ENCODE results near the gene LINC01488. TPM values are rescaled to one million over a fixed set of nuclear protein-coding genes. Genes with fewer than 3 reads are reported as not detected.

LINC01488 gene
- total and polyA plus RNA-seq, 4 donors = not detected

DNA sequence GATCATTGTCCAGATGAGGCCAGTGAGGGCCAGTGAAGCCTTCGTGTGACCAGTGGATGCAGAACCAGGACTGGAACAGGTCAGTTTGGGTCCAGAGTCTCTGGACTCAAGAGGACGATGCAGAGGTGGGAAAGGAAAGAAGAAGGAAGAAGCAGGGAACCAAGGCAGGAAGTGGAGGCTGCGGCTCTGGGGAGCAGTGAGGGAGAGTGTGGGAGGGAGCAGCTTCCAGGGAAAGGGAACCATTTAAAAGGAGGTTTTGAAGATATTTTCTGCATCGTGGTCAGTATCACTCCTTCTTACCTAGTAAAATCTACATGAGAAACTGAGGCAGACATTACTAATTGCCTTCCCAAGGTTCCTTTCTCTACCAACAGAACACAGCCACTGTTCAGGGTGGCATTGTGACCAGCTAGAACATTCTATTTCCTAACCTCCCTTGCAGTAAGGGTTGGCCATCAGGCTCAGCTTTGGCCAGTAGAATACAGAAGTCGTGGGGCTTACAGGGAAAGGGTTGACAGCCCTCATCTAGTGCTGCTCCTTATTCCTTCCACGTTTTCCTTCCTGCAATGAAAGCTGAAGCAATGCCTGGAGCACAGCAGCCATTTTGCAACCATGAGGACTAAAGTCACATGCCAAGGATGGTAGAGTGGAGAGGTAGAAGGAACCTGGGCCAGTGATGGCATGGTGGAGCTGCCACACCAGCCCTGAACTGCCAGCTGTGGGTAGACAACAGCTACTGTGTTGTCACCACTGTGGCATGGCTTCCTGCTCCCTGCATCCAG, 29.1 kb upstream of the LINC01488 start:
- no peaks in the 10 kb centered on the region for H3K27me3 ChIP-seq (ENCODE audit: control insufficient read depth, insufficient read depth, low read length)
- no peaks in the 10 kb centered on the region for H3K36me3 ChIP-seq (ENCODE audit: control insufficient read depth, insufficient read depth, low read length)
- WGBS (ENCODE audit: insufficient coverage) = 77% methylated on average over 3 of the region's 6 CpGs
- H3K4me3 ChIP-seq (ENCODE audit: low read depth, low read length) = no peak overlapping the region
- H3K4me1 ChIP-seq (ENCODE audit: control insufficient read depth, insufficient read depth, low read length) = peaks cover 28% of the 10 kb centered on the region
- DNase-seq (ENCODE audit: low read depth in 4 of 6, low spot score in 6 of 6) = no peak
- no peak overlapping the region for H3K27ac ChIP-seq (ENCODE audit: low read depth, low read length)
- H3K9me3 ChIP-seq (ENCODE audit: control insufficient read depth, insufficient read depth, low read length) = no peaks in the 10 kb centered on the region

DNA sequence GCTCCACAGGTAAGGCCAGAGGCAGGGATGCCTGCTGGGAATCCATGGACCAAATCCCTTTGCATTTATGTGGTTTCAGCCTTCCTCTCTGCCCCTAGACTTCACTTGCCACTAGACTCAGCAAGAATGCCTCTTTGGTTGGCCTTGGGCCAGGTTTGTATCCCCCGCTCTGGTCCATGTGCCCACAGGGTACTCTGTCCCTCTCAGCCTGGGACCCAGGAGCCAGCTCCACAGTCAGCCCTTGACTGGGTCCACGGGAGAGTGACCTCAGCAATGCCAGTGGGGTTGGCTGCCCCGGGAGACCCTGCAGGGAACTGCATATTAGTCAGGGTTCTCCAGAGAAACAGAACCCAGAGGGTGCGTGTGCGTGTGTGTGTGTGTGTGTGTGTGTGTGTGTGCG, 28.3 kb upstream of the LINC01488 start:
- WGBS (ENCODE audit: insufficient coverage) = 49% methylated on average over 6 of the region's 6 CpGs
- no peak for DNase-seq (ENCODE audit: low read depth in 4 of 6, low spot score in 6 of 6)
- Histone ChIP-seq H3K9me3 (ENCODE audit: control insufficient read depth, insufficient read depth, low read length) (no peaks in the 10 kb centered on the region), H3K27me3 (ENCODE audit: control insufficient read depth, insufficient read depth, low read length) (no peaks in the 10 kb centered on the region), H3K27ac (ENCODE audit: low read depth, low read length) (no peak overlapping the region), H3K36me3 (ENCODE audit: control insufficient read depth, insufficient read depth, low read length) (no peaks in the 10 kb centered on the region), H3K4me3 (ENCODE audit: low read depth, low read length) (no peak overlapping the region), H3K4me1 (ENCODE audit: control insufficient read depth, insufficient read depth, low read length) (peaks cover 25% of the 10 kb centered on the region)

DNA sequence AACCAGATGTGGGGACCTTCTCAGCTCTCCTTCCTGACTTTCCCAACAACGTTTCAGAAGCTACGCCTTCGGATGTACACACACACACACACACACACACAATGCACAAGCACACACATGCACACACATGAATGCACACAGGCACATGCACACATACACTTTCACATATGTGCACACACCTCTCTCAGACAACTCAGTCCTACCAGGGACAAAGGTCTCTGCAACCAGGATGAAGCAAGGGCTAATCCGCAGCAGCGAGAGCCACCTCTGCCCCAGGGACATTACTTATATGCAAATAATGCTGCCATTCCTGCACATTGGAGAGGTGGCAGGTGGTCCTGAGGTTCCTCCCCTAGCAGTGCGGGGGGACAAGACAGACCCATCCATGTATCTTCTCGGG, 27.4 kb upstream of the LINC01488 start:
- no peak for DNase-seq (ENCODE audit: low read depth in 4 of 6, low spot score in 6 of 6)
- peaks cover 20% of the 10 kb centered on the region for H3K4me1 ChIP-seq (ENCODE audit: control insufficient read depth, insufficient read depth, low read length)
- H3K9me3 ChIP-seq (ENCODE audit: control insufficient read depth, insufficient read depth, low read length) = no peaks in the 10 kb centered on the region
- no peak overlapping the region for H3K4me3 ChIP-seq (ENCODE audit: low read depth, low read length)
- no peaks in the 10 kb centered on the region for H3K36me3 ChIP-seq (ENCODE audit: control insufficient read depth, insufficient read depth, low read length)
- no peaks in the 10 kb centered on the region for H3K27me3 ChIP-seq (ENCODE audit: control insufficient read depth, insufficient read depth, low read length)
- WGBS (ENCODE audit: insufficient coverage) = 84% methylated on average over 6 of the region's 7 CpGs
- H3K27ac ChIP-seq (ENCODE audit: low read depth, low read length) = no peak overlapping the region

DNA sequence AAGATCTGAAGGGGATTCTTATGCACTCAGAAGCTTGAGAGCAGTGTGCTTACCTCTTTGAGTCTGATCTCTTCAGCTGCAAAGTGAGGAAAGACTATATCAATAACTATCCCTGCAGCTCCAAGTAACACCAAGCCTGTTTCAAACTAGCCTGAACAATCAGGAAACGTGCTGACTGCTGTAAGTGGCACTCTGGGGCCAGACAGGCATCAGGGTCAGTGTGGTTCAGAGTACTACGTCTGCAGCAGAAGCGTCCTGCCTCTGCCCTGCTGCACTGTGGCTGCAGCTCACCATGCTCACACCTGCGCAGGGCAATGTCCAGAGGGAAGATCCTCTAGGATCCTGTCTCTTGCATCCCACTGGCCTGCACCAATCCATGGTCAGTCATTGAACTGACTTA, 25.5 kb upstream of the LINC01488 start:
- H3K9me3 ChIP-seq (ENCODE audit: control insufficient read depth, insufficient read depth, low read length) = no peaks in the 10 kb centered on the region
- WGBS (ENCODE audit: insufficient coverage) = 86% methylated on average over 4 of the region's 4 CpGs
- H3K4me1 ChIP-seq (ENCODE audit: control insufficient read depth, insufficient read depth, low read length) = peaks cover under 1% of the 10 kb centered on the region
- no peak for DNase-seq (ENCODE audit: low read depth in 4 of 6, low spot score in 6 of 6)
- H3K27ac ChIP-seq (ENCODE audit: low read depth, low read length) = no peak overlapping the region
- no peaks in the 10 kb centered on the region for H3K36me3 ChIP-seq (ENCODE audit: control insufficient read depth, insufficient read depth, low read length)
- no peak overlapping the region for H3K4me3 ChIP-seq (ENCODE audit: low read depth, low read length)
- no peaks in the 10 kb centered on the region for H3K27me3 ChIP-seq (ENCODE audit: control insufficient read depth, insufficient read depth, low read length)

DNA sequence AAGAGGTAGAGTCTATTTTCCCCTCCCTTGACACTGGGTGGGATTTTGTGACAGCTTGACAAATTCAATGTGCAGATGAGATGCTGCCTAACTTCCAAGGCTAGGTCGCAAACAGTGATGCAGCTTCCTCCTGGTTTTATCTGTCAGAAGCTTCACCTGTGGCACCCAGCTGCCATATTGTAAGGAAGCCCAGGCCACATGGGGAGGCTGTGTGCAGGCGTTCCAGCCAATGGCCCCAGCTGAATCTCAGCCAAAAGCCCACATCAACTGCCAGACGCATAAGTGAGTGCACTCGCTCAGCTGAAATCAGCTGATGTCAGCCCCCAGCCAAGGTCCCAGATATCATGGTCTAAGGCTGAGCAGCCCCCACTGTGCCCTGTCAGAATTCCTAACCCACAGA, 24.8 kb upstream of the LINC01488 start:
- Histone ChIP-seq H3K27me3 (ENCODE audit: control insufficient read depth, insufficient read depth, low read length) (no peaks in the 10 kb centered on the region), H3K4me1 (ENCODE audit: control insufficient read depth, insufficient read depth, low read length) (no peaks in the 10 kb centered on the region), H3K36me3 (ENCODE audit: control insufficient read depth, insufficient read depth, low read length) (no peaks in the 10 kb centered on the region), H3K27ac (ENCODE audit: low read depth, low read length) (no peak overlapping the region), H3K9me3 (ENCODE audit: control insufficient read depth, insufficient read depth, low read length) (no peaks in the 10 kb centered on the region), H3K4me3 (ENCODE audit: low read depth, low read length) (no peak overlapping the region)
- 75% methylated on average over 3 of the region's 4 CpGs for WGBS (ENCODE audit: insufficient coverage)
- DNase-seq (ENCODE audit: low read depth in 4 of 6, low spot score in 6 of 6) = no peak

DNA sequence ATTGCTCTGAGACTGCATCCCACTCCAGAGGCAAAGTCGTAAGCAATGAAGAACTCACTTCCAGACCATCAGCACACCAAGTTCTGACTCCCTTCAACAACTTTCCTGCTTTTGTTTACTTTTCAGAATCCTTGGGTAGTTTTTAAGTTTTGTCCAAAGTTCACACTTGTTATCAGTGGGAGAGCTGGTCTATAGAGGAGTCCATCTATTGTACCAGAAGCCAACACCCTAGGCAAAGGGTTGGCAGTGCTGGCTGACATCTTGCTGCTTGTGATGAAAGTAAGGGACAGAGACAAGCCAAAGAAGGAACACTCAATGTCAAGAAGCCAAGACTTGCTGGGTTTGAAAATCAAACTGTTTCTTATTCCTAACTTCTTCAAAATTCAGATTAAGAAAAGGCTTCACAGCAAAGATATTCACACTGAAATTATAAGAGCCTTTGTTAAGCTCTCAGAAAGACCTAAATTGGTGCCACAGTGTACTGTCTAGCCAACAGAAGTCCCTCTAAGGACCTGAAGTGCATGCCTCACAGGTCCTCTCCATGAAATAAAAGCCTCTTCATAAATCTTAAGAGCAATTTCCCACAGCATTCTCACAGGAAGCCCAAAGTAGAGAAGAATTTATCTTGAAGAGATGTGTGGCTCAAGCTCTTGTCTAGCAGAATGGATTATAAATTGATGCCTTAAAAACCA, 21.5 kb upstream of the LINC01488 start:
- H3K27me3 ChIP-seq (ENCODE audit: control insufficient read depth, insufficient read depth, low read length) = no peaks in the 10 kb centered on the region
- H3K27ac ChIP-seq (ENCODE audit: low read depth, low read length) = no peak overlapping the region
- peaks cover 22% of the 10 kb centered on the region for H3K4me1 ChIP-seq (ENCODE audit: control insufficient read depth, insufficient read depth, low read length)
- 71% methylated on average over 1 of the region's 1 CpG for WGBS (ENCODE audit: insufficient coverage)
- H3K9me3 ChIP-seq (ENCODE audit: control insufficient read depth, insufficient read depth, low read length) = no peaks in the 10 kb centered on the region
- DNase-seq (ENCODE audit: low read depth in 4 of 6, low spot score in 6 of 6) = no peak
- H3K4me3 ChIP-seq (ENCODE audit: low read depth, low read length) = no peak overlapping the region
- no peaks in the 10 kb centered on the region for H3K36me3 ChIP-seq (ENCODE audit: control insufficient read depth, insufficient read depth, low read length)

DNA sequence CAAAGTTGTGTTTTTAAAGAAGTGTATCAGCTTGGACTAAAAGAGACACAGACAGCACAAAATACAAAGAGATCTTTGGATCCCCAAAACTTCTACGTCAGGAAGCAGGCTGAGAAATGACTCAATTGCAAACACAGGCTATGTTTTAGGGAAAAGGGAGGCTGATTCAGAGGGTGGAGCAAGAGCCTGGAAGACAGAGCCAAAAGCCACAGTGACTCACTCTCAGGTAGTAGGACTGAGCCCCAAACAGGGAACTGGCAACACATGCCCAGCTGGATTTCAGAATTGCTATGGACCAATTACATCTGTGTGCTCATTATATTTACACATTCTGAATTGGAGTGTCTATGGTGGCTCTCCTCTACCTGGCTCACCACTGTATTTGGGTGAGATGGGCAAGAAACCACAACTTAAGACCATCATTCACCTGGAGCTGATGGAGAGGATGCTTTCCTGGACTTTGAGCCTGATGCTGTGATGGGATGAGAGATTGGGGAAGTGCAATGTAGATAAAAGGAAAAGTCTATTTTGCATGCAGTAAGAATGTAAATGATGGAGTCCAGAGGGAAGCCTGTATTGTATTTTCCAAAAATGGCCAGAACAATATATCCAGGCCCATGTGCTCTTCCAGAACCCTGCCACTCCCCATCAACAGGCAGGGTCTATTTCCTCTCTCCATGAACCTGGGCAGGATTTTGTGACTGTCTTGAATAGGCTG, 20.8 kb upstream of the LINC01488 start:
- Histone ChIP-seq H3K4me3 (ENCODE audit: low read depth, low read length) (no peak overlapping the region), H3K9me3 (ENCODE audit: control insufficient read depth, insufficient read depth, low read length) (no peaks in the 10 kb centered on the region), H3K27ac (ENCODE audit: low read depth, low read length) (no peak overlapping the region), H3K4me1 (ENCODE audit: control insufficient read depth, insufficient read depth, low read length) (peaks cover 22% of the 10 kb centered on the region), H3K36me3 (ENCODE audit: control insufficient read depth, insufficient read depth, low read length) (no peaks in the 10 kb centered on the region), H3K27me3 (ENCODE audit: control insufficient read depth, insufficient read depth, low read length) (no peaks in the 10 kb centered on the region)
- no peak for DNase-seq (ENCODE audit: low read depth in 4 of 6, low spot score in 6 of 6)
- WGBS (ENCODE audit: insufficient coverage) = no CpG with 5 or more reads among the region's 1 CpG

DNA sequence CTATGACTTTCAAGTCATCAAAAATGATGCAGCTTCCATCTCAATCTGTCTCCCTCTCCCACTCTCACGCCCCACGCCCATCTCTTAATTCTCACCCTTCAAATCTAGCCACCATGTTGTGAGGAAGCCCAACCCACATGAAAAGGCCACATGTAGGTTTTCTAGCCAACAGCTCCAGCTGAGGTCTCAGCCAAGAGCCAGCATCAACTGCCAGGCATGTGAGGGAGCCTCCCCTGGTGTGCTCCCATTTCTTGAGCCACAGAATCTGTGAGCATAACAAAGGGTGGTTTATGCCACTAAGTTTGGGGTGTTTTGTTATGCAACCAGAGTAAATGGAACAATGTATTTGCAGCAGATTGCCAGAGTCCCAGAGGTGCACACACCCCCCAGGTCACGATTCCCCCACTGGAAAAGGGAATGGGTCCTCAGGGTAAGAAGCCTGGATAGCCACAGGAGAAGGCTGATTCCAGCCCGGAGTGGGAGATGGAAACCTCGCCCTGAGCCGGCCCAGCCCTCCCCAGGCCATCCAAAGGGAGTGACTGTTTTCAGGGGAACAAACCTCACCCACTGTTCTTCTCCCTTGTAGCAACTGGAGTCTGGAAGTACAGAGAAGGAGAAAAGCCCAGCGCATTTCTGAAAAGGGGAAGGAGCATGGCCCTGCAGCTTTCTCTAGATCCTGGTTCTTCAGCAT, 20.0 kb upstream of the LINC01488 start:
- H3K4me1 ChIP-seq (ENCODE audit: control insufficient read depth, insufficient read depth, low read length) = peaks cover 22% of the 10 kb centered on the region
- H3K4me3 ChIP-seq (ENCODE audit: low read depth, low read length) = no peak overlapping the region
- no peaks in the 10 kb centered on the region for H3K36me3 ChIP-seq (ENCODE audit: control insufficient read depth, insufficient read depth, low read length)
- WGBS (ENCODE audit: insufficient coverage) = 93% methylated on average over 3 of the region's 7 CpGs
- no peak for DNase-seq (ENCODE audit: low read depth in 4 of 6, low spot score in 6 of 6)
- H3K9me3 ChIP-seq (ENCODE audit: control insufficient read depth, insufficient read depth, low read length) = no peaks in the 10 kb centered on the region
- no peak overlapping the region for H3K27ac ChIP-seq (ENCODE audit: low read depth, low read length)
- H3K27me3 ChIP-seq (ENCODE audit: control insufficient read depth, insufficient read depth, low read length) = no peaks in the 10 kb centered on the region

DNA sequence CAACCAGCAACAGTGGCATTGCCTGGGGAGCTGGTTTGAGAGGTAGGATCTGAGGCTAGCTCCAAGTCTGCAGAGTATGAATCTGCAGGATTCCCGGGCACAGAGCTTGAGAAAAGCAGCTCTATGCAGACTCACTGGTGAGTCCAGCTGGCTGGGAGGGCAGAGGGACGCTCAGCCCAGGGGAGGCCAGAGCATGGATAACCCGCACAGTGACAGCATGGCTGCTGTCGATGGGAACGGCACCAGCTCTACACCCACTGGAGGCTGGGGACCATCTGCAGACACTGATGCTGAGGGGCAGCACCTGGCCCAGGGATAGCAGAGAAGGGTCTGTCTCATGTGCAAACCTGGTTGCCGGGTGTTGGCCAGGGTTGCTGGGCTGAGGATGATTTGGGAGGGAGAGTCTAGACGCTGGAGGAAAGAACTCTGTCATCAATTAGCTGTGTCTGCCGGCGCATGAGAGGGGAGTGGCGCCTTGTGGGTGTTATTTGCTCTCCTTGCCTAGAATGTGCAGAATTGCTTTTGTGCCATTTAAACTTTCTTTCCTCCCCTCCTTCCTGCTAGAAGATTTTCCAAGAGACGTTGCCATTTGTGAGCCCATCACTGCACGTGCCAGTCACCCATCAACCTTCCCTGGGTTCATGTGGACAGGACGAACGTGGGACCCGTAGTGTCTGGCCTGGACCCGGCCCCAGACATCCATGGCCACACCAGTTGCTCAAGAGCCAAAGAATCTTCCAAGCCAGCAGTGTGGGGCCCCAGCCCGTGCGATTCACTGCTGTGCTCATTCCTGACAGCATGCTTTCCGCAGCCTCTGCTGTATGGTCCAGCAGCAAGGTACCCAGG, 19.1 kb upstream of the LINC01488 start:
- no peak for DNase-seq (ENCODE audit: low read depth in 4 of 6, low spot score in 6 of 6)
- Histone ChIP-seq H3K27me3 (ENCODE audit: control insufficient read depth, insufficient read depth, low read length) (no peaks in the 10 kb centered on the region), H3K4me3 (ENCODE audit: low read depth, low read length) (no peak overlapping the region), H3K4me1 (ENCODE audit: control insufficient read depth, insufficient read depth, low read length) (peaks cover 22% of the 10 kb centered on the region), H3K27ac (ENCODE audit: low read depth, low read length) (peak overlapping the region; percentile 74), H3K36me3 (ENCODE audit: control insufficient read depth, insufficient read depth, low read length) (no peaks in the 10 kb centered on the region), H3K9me3 (ENCODE audit: control insufficient read depth, insufficient read depth, low read length) (no peaks in the 10 kb centered on the region)
- WGBS (ENCODE audit: insufficient coverage) = 67% methylated on average over 17 of the region's 19 CpGs
